GM20000 (cell line): ENCODE measurements around the gene NOLC1.

Source experiments
- DNase-seq: peaks from one replicate; pipeline ENCODE4 v3.0.0; 2012; ENCODE audit warnings: low spot score
- TF ChIP-seq, protein P1 (sequence below): IDR thresholded peaks from 2 replicates; pipeline ENCODE4 v1.5.1; 2012; ENCODE audit warnings: mild to moderate bottlenecking, control low read depth; ENCODE audit errors: extremely low read depth, missing control alignments

The NOLC1 gene

GRCh38 chr10:102151774-102152544 is at the start of gene NOLC1:
TSS of gene NOLC1 (plus strand) at chr10:102152389. CDS start at chr10:102152411, 22 bp downstream.
- peak; percentile 95 for DNase-seq
- TF ChIP-seq, protein P1, sequence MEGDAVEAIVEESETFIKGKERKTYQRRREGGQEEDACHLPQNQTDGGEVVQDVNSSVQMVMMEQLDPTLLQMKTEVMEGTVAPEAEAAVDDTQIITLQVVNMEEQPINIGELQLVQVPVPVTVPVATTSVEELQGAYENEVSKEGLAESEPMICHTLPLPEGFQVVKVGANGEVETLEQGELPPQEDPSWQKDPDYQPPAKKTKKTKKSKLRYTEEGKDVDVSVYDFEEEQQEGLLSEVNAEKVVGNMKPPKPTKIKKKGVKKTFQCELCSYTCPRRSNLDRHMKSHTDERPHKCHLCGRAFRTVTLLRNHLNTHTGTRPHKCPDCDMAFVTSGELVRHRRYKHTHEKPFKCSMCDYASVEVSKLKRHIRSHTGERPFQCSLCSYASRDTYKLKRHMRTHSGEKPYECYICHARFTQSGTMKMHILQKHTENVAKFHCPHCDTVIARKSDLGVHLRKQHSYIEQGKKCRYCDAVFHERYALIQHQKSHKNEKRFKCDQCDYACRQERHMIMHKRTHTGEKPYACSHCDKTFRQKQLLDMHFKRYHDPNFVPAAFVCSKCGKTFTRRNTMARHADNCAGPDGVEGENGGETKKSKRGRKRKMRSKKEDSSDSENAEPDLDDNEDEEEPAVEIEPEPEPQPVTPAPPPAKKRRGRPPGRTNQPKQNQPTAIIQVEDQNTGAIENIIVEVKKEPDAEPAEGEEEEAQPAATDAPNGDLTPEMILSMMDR, result no peak

- DNase-seq, result no peak
- TF ChIP-seq, protein P1, result no peak
These were observed 49.8 kb upstream of the NOLC1 start for GRCh38 chr10:102102421-102102820.

DNA sequence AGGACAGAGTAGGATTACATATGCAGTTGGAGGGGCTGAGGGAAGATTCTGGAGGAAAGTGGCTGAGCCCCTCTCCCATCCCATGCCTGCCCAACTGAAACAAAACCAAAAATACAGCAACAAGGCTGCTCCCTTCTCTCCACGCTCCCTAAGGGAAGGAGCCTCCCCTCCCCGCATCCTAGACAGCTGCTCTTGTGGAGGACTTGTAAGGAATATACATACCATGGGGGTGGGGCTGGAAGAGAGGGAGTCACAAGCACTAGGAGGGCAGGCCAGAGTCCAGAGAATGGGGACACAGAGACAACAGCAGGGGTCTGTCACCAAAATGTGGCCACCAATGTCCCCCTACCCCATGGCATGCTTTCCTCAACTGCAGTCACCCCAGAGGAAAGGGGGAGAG is 45.2 kb upstream of the NOLC1 start:
- TF ChIP-seq, protein P1, result no peak
- DNase-seq, result no peak

DNA sequence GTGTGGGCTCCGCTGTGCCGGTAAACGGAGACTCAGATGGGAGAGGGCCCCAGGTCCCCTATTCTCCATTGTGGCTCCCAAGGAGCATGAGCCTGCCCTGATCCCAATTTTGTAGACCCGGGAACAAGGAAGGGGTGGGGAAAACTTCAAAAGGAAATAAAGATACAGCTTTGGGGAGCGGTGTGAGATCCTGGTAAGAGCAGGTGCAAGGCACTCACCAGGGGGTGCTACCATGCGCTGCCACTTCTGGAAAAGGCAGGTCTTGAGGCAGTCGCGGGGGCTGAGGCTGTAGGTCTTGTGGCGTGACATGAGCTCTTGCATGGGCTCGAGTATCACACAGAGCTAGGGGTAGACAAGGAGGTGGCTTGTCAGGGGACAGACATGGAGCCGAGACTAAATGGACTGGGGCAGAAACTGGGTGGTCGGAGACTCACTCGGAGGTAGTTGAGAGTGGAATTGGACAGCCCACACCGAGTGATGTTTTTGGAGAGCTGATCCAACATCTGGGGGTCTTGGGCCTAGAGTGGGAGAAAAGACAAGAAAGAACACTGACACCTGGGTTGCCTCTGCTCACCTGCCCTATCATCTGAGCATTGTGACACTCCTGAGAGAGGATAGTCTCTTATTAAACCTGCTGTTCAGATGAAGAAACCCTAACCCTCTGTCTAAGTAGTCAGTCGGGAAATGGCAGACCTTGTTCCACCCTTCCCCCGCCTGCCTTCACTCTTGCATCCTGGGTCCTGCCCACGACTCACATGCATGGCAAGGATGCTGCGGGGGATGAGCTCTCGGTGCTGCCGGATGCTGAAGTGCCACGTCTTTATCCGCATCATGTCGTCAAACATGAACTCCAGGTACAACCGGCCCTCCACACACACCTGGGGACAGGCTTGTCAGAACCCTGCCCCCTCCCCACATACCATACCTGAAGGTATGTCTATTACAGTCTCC is 42.7 kb upstream of the NOLC1 start:
- DNase-seq, result no peak
- TF ChIP-seq, protein P1, result no peak

DNA sequence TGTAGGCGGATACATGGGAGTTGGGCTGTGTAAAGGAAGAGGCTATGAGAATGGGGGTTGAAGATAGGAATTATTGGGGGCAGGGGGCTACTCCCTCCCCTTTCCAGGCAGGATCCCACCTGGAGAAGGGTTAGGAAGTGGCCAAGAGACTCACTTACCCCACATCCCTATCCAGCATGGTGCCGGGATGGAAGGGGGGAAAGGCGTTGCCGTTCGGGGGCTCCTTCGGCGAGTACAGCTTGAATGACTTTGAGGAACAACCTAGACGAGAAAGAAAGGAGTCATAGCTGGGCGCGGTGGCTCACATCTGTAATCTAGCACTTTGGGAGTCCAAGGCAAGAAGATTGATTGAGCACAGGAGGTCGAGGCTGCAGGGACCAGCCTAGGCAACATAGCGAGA is 40.9 kb upstream of the NOLC1 start:
- DNase-seq, result no peak
- TF ChIP-seq, protein P1, result no peak

GRCh38 chr10:102112210-102112817 is 39.9 kb upstream of the NOLC1 start:
- no peak for DNase-seq
- TF ChIP-seq, protein P1, result no peak
